BJ (cell line): ENCODE measurements around the gene GDF11. TPM values are rescaled to one million over a fixed set of nuclear protein-coding genes. Genes with fewer than 3 reads are reported as not detected.

ENCODE experiments used
- CTCF ChIA-PET: fragments of 350-600 bp; formaldehyde crosslinking; extraction: SDS; loops from one replicate; lab custom pipeline; 2021; ENCODE audit warnings: antibody characterized with exemption, inconsistent platforms; lab: Yijun Ruan, JAX
- POLR2A ChIA-PET: fragments of 300-600 bp; sonication (Branson Sonifier 250); formaldehyde crosslinking; extraction: SDS; loops from one replicate; lab custom pipeline; 2021; ENCODE audit warnings: antibody characterized with exemption; lab: Charles Lee
- DNase-seq: peaks from one replicate; pipeline ENCODE4 v3.0.0-alpha.2; 2011; ENCODE audit warnings: low read depth
- H3K27me3 ChIP-seq: 2 replicates; pipeline ENCODE4 v1.6.0; 2011; ENCODE audit warnings: low read length; ENCODE audit not compliant: control insufficient read depth, insufficient read depth
- H3K36me3 ChIP-seq: 2 replicates; pipeline ENCODE4 v1.5.1; 2011; ENCODE audit warnings: low read length; ENCODE audit not compliant: control insufficient read depth, insufficient read depth
- H3K4me3 ChIP-seq: 2 replicates; pipeline ENCODE4 v1.5.1; 2011; ENCODE audit warnings: low read depth, mild to moderate bottlenecking, control low read depth, low read length
- CTCF ChIP-seq: IDR thresholded peaks from 2 replicates; pipeline ENCODE4 v1.5.1; 2011; ENCODE audit warnings: low read depth, mild to moderate bottlenecking, control low read depth, inconsistent platforms, low read length, moderate library complexity; ENCODE audit not compliant: insufficient read depth
- polyA plus RNA-seq: library from polyadenylated mRNA; depleted of rRNA; stranded (reverse); fragments of >200 nt; gene quantifications from 2 replicates; pipeline ENCODE4 v1.2.3, GENCODE V29; 2011

Gene GDF11
- polyA plus RNA-seq, 1 experiment = 3.8 TPM

GRCh38 chr12:55707841-55708694 is 34.9 kb upstream of the GDF11 start, which contains the start of gene ITGA7:
ITGA7 (minus strand) TSS chr12:55707904; CDS start chr12:55707682, 222 bp downstream.
- POLR2A ChIA-PET = interaction anchor here (0.6 kb wide), 1 partner anchor 15 kb away, joined by 3 read pairs; no protein-coding TSS in a partner anchor
- no peak for DNase-seq
- Histone ChIP-seq H3K4me3 (peak within 1 kb of the TSS; percentile 62), H3K36me3 (no peaks in the 10 kb centered on the region), H3K27me3 (0 out of 2 replicates have a peak, but pooled peaks cover 2% of the 10 kb centered on the region)
- CTCF ChIA-PET = interaction anchor here (1.6 to 2.2 kb wide), 2 partner anchors 13 to 51 kb away, joined by 3 to 6 read pairs; no protein-coding TSS in a partner anchor
- TF ChIP-seq CTCF = no peak

- ChIA-PET POLR2A (no interaction called here), CTCF (no interaction called here)
- no peak for TF ChIP-seq CTCF
- Histone ChIP-seq H3K4me3 (no peak overlapping the region), H3K36me3 (no peaks in the 10 kb centered on the region), H3K27me3 (0 out of 2 replicates have a peak, but pooled peaks cover 2% of the 10 kb centered on the region)
- DNase-seq = no peak
Observed at GRCh38 chr12:55708695-55709233, 34.2 kb upstream of the GDF11 start.

DNA sequence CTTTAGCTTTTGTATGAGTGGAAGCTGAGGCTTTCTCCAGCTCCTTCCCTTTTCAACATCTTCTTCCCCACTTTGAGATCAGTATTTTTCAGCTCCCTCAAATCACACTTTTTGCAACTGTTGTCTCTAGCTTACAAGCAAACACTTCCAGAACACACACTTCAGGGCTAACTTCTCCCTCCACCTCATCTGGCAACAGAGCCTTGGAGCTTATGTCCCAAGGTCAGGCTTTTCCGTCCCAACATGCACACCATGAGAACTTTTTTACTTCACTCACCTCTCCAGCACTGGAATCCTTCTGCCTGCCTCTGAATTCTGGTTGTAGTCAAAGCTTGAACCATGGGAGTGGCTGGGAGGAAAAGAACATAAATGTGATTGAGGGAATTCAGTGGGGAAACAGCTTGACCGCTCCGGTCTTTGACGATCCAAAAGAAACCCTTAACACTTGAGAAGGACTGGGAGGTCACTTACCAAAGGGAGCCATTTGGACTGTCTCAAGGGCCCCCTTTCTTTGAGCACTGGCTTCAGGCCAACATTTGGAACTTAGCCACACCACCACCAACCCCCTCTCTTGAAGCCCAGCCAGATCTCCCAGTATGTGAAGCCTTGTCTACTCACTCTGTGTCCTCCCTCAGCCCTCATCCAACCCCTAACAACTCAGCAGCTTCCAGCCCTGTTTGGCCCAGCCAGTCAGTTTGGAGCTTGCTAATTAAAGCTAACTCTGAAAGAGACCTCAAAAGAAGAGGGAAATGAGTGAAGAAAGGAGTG is 31.0 kb upstream of the GDF11 start:
- POLR2A ChIA-PET = no interaction called here
- TF ChIP-seq CTCF = no peak
- H3K4me3 ChIP-seq = no peak overlapping the region
- no peak for DNase-seq
- 0 out of 2 replicates have a peak, but pooled peaks cover 2% of the 10 kb centered on the region for H3K27me3 ChIP-seq
- CTCF ChIA-PET = interaction anchor here (1.7 to 2.1 kb wide), 3 partner anchors 9 to 55 kb away, joined by 5 to 8 read pairs (median 7); partner anchors contain the start of gene RDH5
- no peaks in the 10 kb centered on the region for H3K36me3 ChIP-seq

GRCh38 chr12:55712700-55713415 is 30.1 kb upstream of the GDF11 start:
- POLR2A ChIA-PET = no interaction called here
- no peaks in the 10 kb centered on the region for H3K36me3 ChIP-seq
- DNase-seq = no peak
- CTCF ChIA-PET = interaction anchor here (1.7 to 2.1 kb wide), 3 partner anchors 8 to 56 kb away, joined by 5 to 8 read pairs (median 7); partner anchors contain the start of gene RDH5
- no peak overlapping the region for H3K4me3 ChIP-seq
- TF ChIP-seq CTCF = no peak
- H3K27me3 ChIP-seq = 0 out of 2 replicates have a peak, but pooled peaks cover 2% of the 10 kb centered on the region
